C4-2B (cell line): Measurements from ENCODE around the gene CDCA7.

ENCODE experiments used
- CTCF ChIP-seq: fragments of 450-650 bp; conservative IDR thresholded peaks from 2 replicates; pipeline ENCODE4 v1.5.1; 2017; ENCODE audit warnings: mild to moderate bottlenecking
- ZFX ChIP-seq: fragments of 450-650 bp; IDR thresholded peaks from 2 replicates; pipeline ENCODE4 v1.6.1; 2017

DNA sequence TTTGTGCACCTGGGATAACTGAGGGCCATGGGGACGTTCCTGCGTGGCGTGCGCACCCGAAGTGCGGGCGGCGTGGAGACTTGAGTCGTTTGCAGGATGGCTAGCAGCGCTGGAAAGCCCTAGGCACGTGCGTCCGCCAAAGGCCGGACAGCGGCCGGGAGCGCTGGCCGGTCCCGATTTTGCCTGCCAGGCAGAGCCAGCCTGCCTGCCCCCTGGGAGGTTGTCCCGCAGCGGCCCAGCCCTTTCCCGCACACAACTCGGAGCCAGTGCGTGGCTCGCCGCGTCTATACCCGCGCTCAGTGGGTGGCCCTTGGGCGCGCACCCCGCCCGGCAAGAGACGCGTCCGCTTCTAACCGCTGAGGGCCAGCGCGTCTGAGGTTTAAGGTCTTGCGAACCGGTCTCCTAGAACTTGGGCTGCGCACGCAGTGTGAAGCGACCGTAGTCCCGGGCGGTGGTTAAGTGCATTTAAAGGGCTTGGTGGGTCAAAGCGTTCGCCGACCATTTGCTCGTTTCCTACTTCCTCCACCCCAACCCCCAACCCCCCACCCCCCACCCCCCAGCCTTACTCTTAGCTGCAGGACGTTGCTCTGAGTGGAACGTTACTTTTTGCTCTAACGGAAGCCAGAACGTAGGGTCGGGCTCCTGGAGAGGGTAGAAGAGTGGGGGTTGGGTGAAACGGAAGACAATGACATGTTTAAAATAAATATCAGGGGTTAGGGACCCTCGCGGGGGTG, 627 bp downstream of the CDCA7 start:
- TF ChIP-seq CTCF, result peak; percentile 2; the same call in 1 of the 2 replicates
- peak; percentile 78 for TF ChIP-seq ZFX
